Measurements from ENCODE around the gene IFT43.

IFT43 gene

GRCh38 chr14:75969891-75970290 is 15.7 kb upstream of the IFT43 start:
- POLR2A ChIA-PET = no interaction called here
- CTCF ChIA-PET = interaction anchor here (0.9 to 3.9 kb wide), 5 partner anchors 10 to 261 kb away, joined by 3 to 35 read pairs (median 8); partner anchors contain the start of gene TGFB3
- no peak for DNase-seq (ENCODE audit: extremely low spot score)
- no peak for TF ChIP-seq CTCF (IDR thresholded peaks at IDR 0.05; ENCODE audit: control extremely low read depth, extremely low read depth, low read depth, missing control alignments)

GRCh38 chr14:75970989-75971388 is 14.6 kb upstream of the IFT43 start:
- CTCF ChIA-PET = interaction anchor here (1.7 to 3.9 kb wide), 3 partner anchors 9 to 261 kb away, joined by 6 to 35 read pairs (median 10); partner anchors contain the start of gene TGFB3
- TF ChIP-seq CTCF (IDR thresholded peaks at IDR 0.05; ENCODE audit: control extremely low read depth, extremely low read depth, low read depth, missing control alignments) = no peak
- DNase-seq (ENCODE audit: extremely low spot score) = no peak
- POLR2A ChIA-PET = no interaction called here

- CTCF ChIA-PET = interaction anchor here (1.7 kb wide), 2 partner anchors 11 to 261 kb away, joined by 6 to 10 read pairs; partner anchors contain the start of gene TGFB3
- no peak for TF ChIP-seq CTCF (IDR thresholded peaks at IDR 0.05; ENCODE audit: control extremely low read depth, extremely low read depth, low read depth, missing control alignments)
- POLR2A ChIA-PET = no interaction called here
- no peak for DNase-seq (ENCODE audit: extremely low spot score)
These were observed 14.1 kb upstream of the IFT43 start for GRCh38 chr14:75971509-75971908.

GRCh38 chr14:75972801-75973421 is 12.7 kb upstream of the IFT43 start:
- TF ChIP-seq CTCF (IDR thresholded peaks at IDR 0.05; ENCODE audit: control extremely low read depth, extremely low read depth, low read depth, missing control alignments) = no peak
- POLR2A ChIA-PET = no interaction called here
- DNase-seq (ENCODE audit: extremely low spot score) = no peak
- CTCF ChIA-PET = interaction anchor here (1.1 to 2.8 kb wide), 5 partner anchors 9 to 264 kb away, joined by 4 to 19 read pairs (median 11); partner anchors contain the start of gene TGFB3

GRCh38 chr14:75976826-75977581 is 8.6 kb upstream of the IFT43 start:
- CTCF ChIA-PET = interaction anchor here (0.9 to 2.7 kb wide), 6 partner anchors 9 to 323 kb away, joined by 3 to 23 read pairs (median 6); partner anchors contain the start of genes ERG28 and TTLL5
- no peak for DNase-seq (ENCODE audit: extremely low spot score)
- no peak for TF ChIP-seq CTCF (IDR thresholded peaks at IDR 0.05; ENCODE audit: control extremely low read depth, extremely low read depth, low read depth, missing control alignments)
- POLR2A ChIA-PET = interaction anchor here (0.6 kb wide), 1 partner anchor 478 kb away, joined by 4 read pairs; no protein-coding TSS in a partner anchor

GRCh38 chr14:75977582-75977943 is 8.0 kb upstream of the IFT43 start:
- CTCF ChIA-PET = interaction anchor here (2.2 to 2.7 kb wide), 3 partner anchors 10 to 267 kb away, joined by 9 to 23 read pairs (median 18); no protein-coding TSS in a partner anchor
- DNase-seq (ENCODE audit: extremely low spot score) = no peak
- TF ChIP-seq CTCF (IDR thresholded peaks at IDR 0.05; ENCODE audit: control extremely low read depth, extremely low read depth, low read depth, missing control alignments) = no peak
- POLR2A ChIA-PET = no interaction called here

All from GM10248 (cell line).